Measurements from ENCODE around the gene PSMD4. TPM values are rescaled to one million over a fixed set of nuclear protein-coding genes. Genes with fewer than 3 reads are reported as not detected.

Gene PSMD4
- total RNA-seq, 3 donors from 2014 or later = 90.2 to 150 (median 95.1) TPM

- intact Hi-C loops (cut with DNase I, micrococcal nuclease) = no loop called here
- no peak for ATAC-seq
These were observed 35.6 kb downstream of the PSMD4 start for GRCh38 chr1:151289991-151290708.

DNA sequence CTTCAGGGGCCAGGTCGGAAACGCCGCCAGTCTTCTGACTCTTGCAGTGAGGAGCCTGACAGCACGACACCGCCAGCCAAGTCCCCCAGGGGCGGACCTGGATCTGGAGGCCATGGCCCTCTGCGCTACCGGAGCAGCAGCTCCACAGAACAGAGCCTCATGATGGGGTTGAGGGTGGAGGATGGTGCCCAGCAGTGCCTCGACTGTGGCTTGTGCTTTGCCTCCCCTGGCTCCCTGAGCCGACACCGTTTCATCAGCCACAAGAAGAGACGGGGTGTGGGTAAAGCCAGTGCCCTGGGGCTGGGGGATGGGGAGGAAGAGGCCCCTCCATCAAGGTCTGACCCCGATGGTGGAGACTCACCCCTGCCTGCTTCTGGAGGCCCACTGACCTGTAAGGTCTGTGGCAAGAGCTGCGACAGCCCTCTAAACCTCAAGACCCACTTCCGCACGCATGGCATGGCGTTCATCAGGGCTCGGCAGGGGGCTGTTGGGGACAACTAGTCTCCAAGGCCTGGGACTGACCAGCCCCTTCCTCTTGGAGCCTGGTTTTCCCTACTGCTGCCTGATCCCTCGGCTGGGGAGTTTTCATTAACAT is 36.3 kb downstream of the PSMD4 start:
- ATAC-seq = no peak
- intact Hi-C loops (cut with DNase I, micrococcal nuclease) = no loop called here
- peak in 1 of 3 donors; percentile 45 for DNase-seq
- Histone ChIP-seq H3K4me1 (ENCODE audit: low read depth) (no peaks in the 10 kb centered on the region), H3K4me3 (no peak overlapping the region), H3K9me3 (no peaks in the 10 kb centered on the region), H3K36me3 (ENCODE audit: low read depth) (peaks cover 6% of the 10 kb centered on the region)
- no peak for TF ChIP-seq CTCF (IDR thresholded peaks at IDR 0.05)

More at GRCh38 chr1:151289991-151290708, 35.6 kb downstream of the PSMD4 start:
- H3K36me3 ChIP-seq (ENCODE audit: low read depth) = peaks cover 6% of the 10 kb centered on the region
- H3K4me1 ChIP-seq (ENCODE audit: low read depth) = no peaks in the 10 kb centered on the region
- H3K9me3 ChIP-seq = no peaks in the 10 kb centered on the region
- TF ChIP-seq CTCF (IDR thresholded peaks at IDR 0.05) = no peak
- DNase-seq = peak in 1 of 3 donors; percentile 38
- no peak overlapping the region for H3K4me3 ChIP-seq

- DNase-seq = peak in 1 of 3 donors; percentile 46
- no peaks in the 10 kb centered on the region for H3K4me1 ChIP-seq (ENCODE audit: low read depth)
- peaks cover 3% of the 10 kb centered on the region for H3K36me3 ChIP-seq (ENCODE audit: low read depth)
- no peaks in the 10 kb centered on the region for H3K9me3 ChIP-seq
- no peak for TF ChIP-seq CTCF (IDR thresholded peaks at IDR 0.05)
- intact Hi-C loops (cut with DNase I, micrococcal nuclease) = no loop called here
- no peak overlapping the region for H3K4me3 ChIP-seq
- no peak for ATAC-seq
These were observed 37.9 kb downstream of the PSMD4 start for GRCh38 chr1:151292207-151293030.

- ATAC-seq (peak; percentile 5), DNase-seq (peak in 1 of 3 donors; percentile 33)
- Histone ChIP-seq H3K9me3 (no peaks in the 10 kb centered on the region), H3K36me3 (ENCODE audit: low read depth) (peaks cover 3% of the 10 kb centered on the region), H3K4me3 (no peak overlapping the region), H3K4me1 (ENCODE audit: low read depth) (no peaks in the 10 kb centered on the region)
- TF ChIP-seq CTCF (IDR thresholded peaks at IDR 0.05) = no peak
- intact Hi-C loops (cut with DNase I, micrococcal nuclease) = no loop called here
These were observed 38.6 kb downstream of the PSMD4 start for GRCh38 chr1:151293093-151293492.

GRCh38 chr1:151294742-151295462 is 40.4 kb downstream of the PSMD4 start:
- H3K9me3 ChIP-seq = no peaks in the 10 kb centered on the region
- DNase-seq (no peak), ATAC-seq (no peak)
- H3K36me3 ChIP-seq (ENCODE audit: low read depth) = peaks cover 9% of the 10 kb centered on the region
- no peak overlapping the region for H3K4me3 ChIP-seq
- intact Hi-C loops (cut with DNase I, micrococcal nuclease) = no loop called here
- TF ChIP-seq CTCF (IDR thresholded peaks at IDR 0.05) = no peak
- H3K4me1 ChIP-seq (ENCODE audit: low read depth) = no peaks in the 10 kb centered on the region
